Activated CD4-positive, alpha-beta T cell treated with anti-CD3 and anti-CD28 coated beads, Interleukin-2, Interleukin-6, amounts not matched to agents 100 ng/mL and 50 ng/mL, durations not matched to agents 16 hours and 8 hours (primary cell): ENCODE results near the gene S100G.
"Not testable (repeated sequence)": the region's sequence is repeated elsewhere in the genome, so short reads cannot be mapped to it uniquely, and the experiment has no call there.

Source experiments
- DNase-seq: peaks from one replicate; pipeline ENCODE4 v3.0.0-alpha.2; 2020

The S100G gene

GRCh38 chrX:16649858-16650257 lies at the start of gene S100G:
Gene S100G, plus strand, starts transcription at chrX:16650158. Its CDS starts 849 bp downstream, at chrX:16651007.
- DNase-seq: no peak

GRCh38 chrX:16601885-16602284 lies 48.1 kb upstream of the S100G start:
- no peak for DNase-seq

- DNase-seq: not testable (repeated sequence)
Observed at GRCh38 chrX:16603235-16603634, 46.7 kb upstream of the S100G start.

GRCh38 chrX:16603822-16604221 lies 46.1 kb upstream of the S100G start:
- peak; percentile 18 for DNase-seq

- no peak for DNase-seq
Observed at GRCh38 chrX:16604337-16604736, 45.6 kb upstream of the S100G start.

GRCh38 chrX:16606142-16606720 lies 43.7 kb upstream of the S100G start:
- no peak for DNase-seq

GRCh38 chrX:16610121-16610621 lies 39.8 kb upstream of the S100G start:
- DNase-seq: no peak

- not testable (repeated sequence) for DNase-seq
Observed at GRCh38 chrX:16610654-16611053, 39.3 kb upstream of the S100G start.

GRCh38 chrX:16612257-16612897 lies 37.6 kb upstream of the S100G start:
- no peak for DNase-seq

- no peak for DNase-seq
Observed at GRCh38 chrX:16617382-16617781, 32.6 kb upstream of the S100G start.

- DNase-seq: no peak
Observed at GRCh38 chrX:16618422-16618821, 31.5 kb upstream of the S100G start.

GRCh38 chrX:16619024-16619423 lies 30.9 kb upstream of the S100G start:
- DNase-seq: no peak

GRCh38 chrX:16628511-16628910 lies 21.4 kb upstream of the S100G start:
- not testable (repeated sequence) for DNase-seq

- no peak for DNase-seq
Observed at GRCh38 chrX:16628946-16629595, 20.9 kb upstream of the S100G start.

- no peak for DNase-seq
Observed at GRCh38 chrX:16629909-16630308, 20.0 kb upstream of the S100G start.

GRCh38 chrX:16633754-16634153 lies 16.2 kb upstream of the S100G start:
- DNase-seq: no peak

GRCh38 chrX:16635040-16635439 lies 14.9 kb upstream of the S100G start:
- DNase-seq: no peak

- DNase-seq: no peak
Observed at GRCh38 chrX:16635596-16635995, 14.4 kb upstream of the S100G start.

GRCh38 chrX:16638533-16638932 lies 11.4 kb upstream of the S100G start:
- DNase-seq: no peak

- no peak for DNase-seq
Observed at GRCh38 chrX:16639966-16640365, 10.0 kb upstream of the S100G start.

GRCh38 chrX:16640823-16641222 lies 9.1 kb upstream of the S100G start:
- DNase-seq: no peak

- no peak for DNase-seq
Observed at GRCh38 chrX:16643176-16643575, 6.8 kb upstream of the S100G start.

- no peak for DNase-seq
Observed at GRCh38 chrX:16646366-16647138, 3.4 kb upstream of the S100G start.
